Measurements from ENCODE around the gene COX7A2L. TPM values are rescaled to one million over a fixed set of nuclear protein-coding genes. Genes with fewer than 3 reads are reported as not detected.
"Not testable (repeated sequence)": the region's sequence is repeated elsewhere in the genome, so short reads cannot be mapped to it uniquely, and the experiment has no call there.

COX7A2L gene
- total RNA-seq, 4 donors from 2014 or later = 69.3 to 112 (median 99.0) TPM

DNA sequence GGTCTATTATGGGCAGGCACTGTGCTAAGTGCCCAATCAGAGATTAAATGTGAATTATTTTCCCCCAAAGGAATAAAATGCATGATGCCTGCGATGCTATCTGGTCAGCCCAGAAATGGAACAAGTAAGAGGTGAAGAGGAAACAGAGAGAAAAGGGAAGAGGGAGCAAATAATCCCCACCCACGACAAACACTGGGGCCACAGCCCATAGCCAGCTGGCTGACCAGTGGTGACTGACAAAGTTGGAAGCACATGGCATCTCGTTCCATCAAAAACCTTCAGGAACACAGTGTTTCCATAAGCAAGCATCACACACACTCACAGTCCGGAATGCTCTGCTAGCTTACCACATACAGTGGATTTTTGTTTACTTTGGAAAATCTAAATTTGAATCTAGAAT is 21.1 kb upstream of the COX7A2L start:
- WGBS = 88% methylated on average over 4 of the region's 4 CpGs
- Histone ChIP-seq H3K27ac (no peak overlapping the region), H3K9me3 (no peaks in the 10 kb centered on the region), H3K27me3 (no peaks in the 10 kb centered on the region), H3K36me3 (no peaks in the 10 kb centered on the region), H3K4me3 (no peak overlapping the region), H3K4me1 (no peaks in the 10 kb centered on the region)
- TF ChIP-seq, protein P1, sequence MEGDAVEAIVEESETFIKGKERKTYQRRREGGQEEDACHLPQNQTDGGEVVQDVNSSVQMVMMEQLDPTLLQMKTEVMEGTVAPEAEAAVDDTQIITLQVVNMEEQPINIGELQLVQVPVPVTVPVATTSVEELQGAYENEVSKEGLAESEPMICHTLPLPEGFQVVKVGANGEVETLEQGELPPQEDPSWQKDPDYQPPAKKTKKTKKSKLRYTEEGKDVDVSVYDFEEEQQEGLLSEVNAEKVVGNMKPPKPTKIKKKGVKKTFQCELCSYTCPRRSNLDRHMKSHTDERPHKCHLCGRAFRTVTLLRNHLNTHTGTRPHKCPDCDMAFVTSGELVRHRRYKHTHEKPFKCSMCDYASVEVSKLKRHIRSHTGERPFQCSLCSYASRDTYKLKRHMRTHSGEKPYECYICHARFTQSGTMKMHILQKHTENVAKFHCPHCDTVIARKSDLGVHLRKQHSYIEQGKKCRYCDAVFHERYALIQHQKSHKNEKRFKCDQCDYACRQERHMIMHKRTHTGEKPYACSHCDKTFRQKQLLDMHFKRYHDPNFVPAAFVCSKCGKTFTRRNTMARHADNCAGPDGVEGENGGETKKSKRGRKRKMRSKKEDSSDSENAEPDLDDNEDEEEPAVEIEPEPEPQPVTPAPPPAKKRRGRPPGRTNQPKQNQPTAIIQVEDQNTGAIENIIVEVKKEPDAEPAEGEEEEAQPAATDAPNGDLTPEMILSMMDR (IDR thresholded peaks at IDR 0.05) = no peak
- no peak for TF ChIP-seq POLR2AphosphoS5 (IDR thresholded peaks at IDR 0.05)
- TF ChIP-seq POLR2A (IDR thresholded peaks at IDR 0.05) = no peak
- TF ChIP-seq EP300 (IDR thresholded peaks at IDR 0.05) = no peak
- no peak for DNase-seq (ENCODE audit: low spot score in 2 of 2)

DNA sequence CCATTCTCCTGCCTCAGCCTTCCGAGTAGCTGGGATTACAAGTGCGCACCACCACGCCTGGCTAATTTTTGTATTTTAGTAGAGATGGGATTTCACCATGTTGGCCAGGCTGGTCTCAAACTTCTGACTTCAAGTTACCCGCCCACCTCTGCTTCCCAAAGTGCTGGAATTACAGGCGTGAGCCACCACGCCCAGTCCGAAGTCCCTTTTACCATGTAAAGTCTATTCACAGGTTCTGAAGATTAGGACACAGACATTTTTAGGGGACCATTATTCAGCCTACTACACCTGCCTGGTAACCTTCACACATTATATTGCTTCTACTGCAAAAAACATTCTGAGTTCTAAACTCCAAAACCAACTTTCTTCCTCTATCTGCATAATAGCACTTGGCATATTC is 19.0 kb upstream of the COX7A2L start:
- not testable (repeated sequence) for H3K36me3 ChIP-seq; H3K4me3 ChIP-seq; H3K4me1 ChIP-seq; H3K9me3 ChIP-seq; H3K27ac ChIP-seq; H3K27me3 ChIP-seq; DNase-seq (ENCODE audit: low spot score in 2 of 2)
- WGBS = 93% methylated on average over 7 of the region's 7 CpGs

DNA sequence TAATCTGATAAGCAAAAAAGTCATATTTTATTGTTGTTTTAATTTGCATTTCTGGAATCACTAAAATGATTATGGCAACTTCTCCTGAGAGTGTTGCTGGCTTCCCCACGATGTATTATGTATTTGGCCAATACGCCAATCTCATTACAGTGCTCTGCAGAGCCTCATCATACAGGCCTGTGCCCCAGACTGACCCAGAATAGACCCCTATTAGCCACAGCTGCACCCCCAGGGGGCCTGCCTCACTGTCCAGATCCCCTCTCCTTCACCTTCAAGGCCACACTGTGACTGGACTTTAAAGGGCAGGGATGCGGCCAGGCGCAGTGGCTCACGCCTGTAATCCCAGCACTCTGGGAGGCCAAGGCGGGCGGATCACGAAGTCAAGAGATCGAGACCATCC is 17.4 kb upstream of the COX7A2L start:
- 93% methylated on average over 9 of the region's 9 CpGs for WGBS
- H3K27ac ChIP-seq = no peak overlapping the region
- H3K4me3 ChIP-seq = no peak overlapping the region
- H3K36me3 ChIP-seq = no peaks in the 10 kb centered on the region
- H3K9me3 ChIP-seq = no peaks in the 10 kb centered on the region
- TF ChIP-seq POLR2A (IDR thresholded peaks at IDR 0.05) = no peak
- TF ChIP-seq, protein P1 (IDR thresholded peaks at IDR 0.05) = no peak
- no peak for TF ChIP-seq EP300 (IDR thresholded peaks at IDR 0.05)
- TF ChIP-seq POLR2AphosphoS5 (IDR thresholded peaks at IDR 0.05) = no peak
- no peaks in the 10 kb centered on the region for H3K4me1 ChIP-seq
- DNase-seq (ENCODE audit: low spot score in 2 of 2) = no peak
- H3K27me3 ChIP-seq = no peaks in the 10 kb centered on the region

DNA sequence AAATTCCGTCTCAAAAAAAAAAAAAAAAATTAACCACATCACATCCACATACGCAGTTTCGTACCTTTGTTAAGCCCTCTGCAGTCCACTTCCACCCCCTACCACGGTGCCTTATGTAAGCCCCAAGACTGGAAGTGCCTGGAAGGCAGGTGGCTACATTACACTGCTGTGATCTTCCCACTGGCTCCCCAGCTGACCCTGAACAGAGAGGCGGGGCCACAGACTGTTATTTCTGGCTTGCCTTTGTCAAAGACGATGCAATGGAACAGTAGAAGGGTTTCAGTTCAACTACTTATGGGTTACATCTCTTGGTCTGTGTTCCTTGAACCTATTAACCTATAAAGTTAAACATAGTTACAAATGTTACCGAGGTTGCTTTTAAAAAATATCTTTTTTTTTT is 15.7 kb upstream of the COX7A2L start:
- H3K27ac ChIP-seq = no peak overlapping the region
- H3K9me3 ChIP-seq = no peaks in the 10 kb centered on the region
- 75% methylated on average over 7 of the region's 7 CpGs for WGBS

DNA sequence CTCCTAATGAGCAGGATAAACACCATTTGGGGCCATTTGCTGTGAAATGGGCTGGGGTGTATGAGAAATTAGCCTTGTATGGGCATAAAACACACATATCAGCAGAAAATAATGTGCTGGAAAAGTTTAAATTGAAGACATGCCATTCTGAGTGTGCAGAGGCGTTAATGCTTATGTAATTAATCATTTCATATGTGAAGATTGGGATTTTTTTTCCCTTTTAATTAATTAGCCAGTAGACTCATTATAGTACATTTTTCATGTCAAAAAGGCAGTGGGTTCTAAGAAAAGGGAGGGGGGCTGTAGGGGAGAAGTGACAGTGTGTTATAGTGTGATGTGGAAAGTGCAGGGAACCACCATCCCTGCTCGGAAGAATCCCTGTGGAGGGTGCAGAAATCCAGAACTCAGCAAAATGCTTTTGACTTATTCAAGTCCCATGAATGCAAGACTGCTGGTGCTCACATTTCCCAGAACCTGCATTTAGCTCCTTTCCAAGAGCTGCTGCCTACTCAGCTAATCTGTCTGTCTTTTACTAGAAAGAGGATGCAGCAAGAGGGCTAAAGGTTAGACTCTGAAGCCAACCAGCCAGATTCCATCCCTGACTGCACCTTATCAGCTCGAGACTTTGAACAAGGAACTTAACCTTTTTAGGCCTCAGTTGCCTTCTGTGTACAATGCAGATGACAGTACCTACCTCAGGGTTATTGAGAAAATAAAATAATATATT is 11.6 kb upstream of the COX7A2L start:
- H3K27ac ChIP-seq = peak overlapping the region; percentile 81
- H3K9me3 ChIP-seq = no peaks in the 10 kb centered on the region
- H3K36me3 ChIP-seq = no peaks in the 10 kb centered on the region
- no peaks in the 10 kb centered on the region for H3K27me3 ChIP-seq
- 56% methylated on average over 3 of the region's 3 CpGs for WGBS
- no peak overlapping the region for H3K4me3 ChIP-seq
- no peak for TF ChIP-seq POLR2A (IDR thresholded peaks at IDR 0.05)
- TF ChIP-seq EP300 (IDR thresholded peaks at IDR 0.05) = no peak
- TF ChIP-seq POLR2AphosphoS5 (IDR thresholded peaks at IDR 0.05) = no peak
- TF ChIP-seq, protein P1 (IDR thresholded peaks at IDR 0.05) = no peak
- peaks cover 39% of the 10 kb centered on the region for H3K4me1 ChIP-seq
- DNase-seq (ENCODE audit: low spot score in 2 of 2) = no peak

More for the DNA sequence above, 15.7 kb upstream of the COX7A2L start:
- peaks cover 12% of the 10 kb centered on the region for H3K4me1 ChIP-seq
- no peak for DNase-seq (ENCODE audit: low spot score in 2 of 2)
- no peak overlapping the region for H3K4me3 ChIP-seq
- H3K36me3 ChIP-seq = no peaks in the 10 kb centered on the region
- no peaks in the 10 kb centered on the region for H3K27me3 ChIP-seq
- TF ChIP-seq EP300 (IDR thresholded peaks at IDR 0.05) = no peak
- TF ChIP-seq POLR2AphosphoS5 (IDR thresholded peaks at IDR 0.05) = no peak
- no peak for TF ChIP-seq POLR2A (IDR thresholded peaks at IDR 0.05)
- TF ChIP-seq, protein P1 (IDR thresholded peaks at IDR 0.05) = no peak
